Measurements from ENCODE around the gene MRPL1. TPM values are rescaled to one million over a fixed set of nuclear protein-coding genes. Genes with fewer than 3 reads are reported as not detected.

MRPL1 gene
- total and polyA plus RNA-seq, 2 of the 13 experiments (the other 11 are each of a cell fraction or from before 2014, with no cell fraction given), result 23.3 to 61.5 TPM

- TF ChIP-seq PHF8 (CRISPR knock-in tag; IDR thresholded peaks at IDR 0.05), result peak; percentile 79
- TF ChIP-seq RFXAP (CRISPR knock-in tag; IDR thresholded peaks at IDR 0.05; ENCODE audit: borderline replicate concordance), result 0 out of 2 replicates have a peak, but pooled peaks have one; percentile 52
- peak; percentile 86 for TF ChIP-seq TOPORS (CRISPR knock-in tag; IDR thresholded peaks at IDR 0.05)
- 0 out of 2 replicates have a peak, but pooled peaks have one; percentile 45 for TF ChIP-seq BCL3 (CRISPR knock-in tag; IDR thresholded peaks at IDR 0.05)
- peak; percentile 85 for TF ChIP-seq DRAP1 (CRISPR knock-in tag; IDR thresholded peaks at IDR 0.05)
- peak; percentile 57; the same call in 1 of the 2 replicates for TF ChIP-seq KDM5B (CRISPR knock-in tag; IDR thresholded peaks at IDR 0.05; ENCODE audit: borderline replicate concordance)
- TF ChIP-seq FOXK1 (CRISPR knock-in tag; IDR thresholded peaks at IDR 0.05; ENCODE audit: borderline replicate concordance, low read depth), result peak; percentile 86; the same call in 1 of the 2 replicates
- peak; percentile 90; the same call in 1 of the 2 replicates for TF ChIP-seq TOE1 (CRISPR knock-in tag; IDR thresholded peaks at IDR 0.05)
- peak; percentile 89 for TF ChIP-seq ZNF335 (CRISPR knock-in tag; IDR thresholded peaks at IDR 0.05)
- TF ChIP-seq CCAR2 (optimal IDR thresholded peaks at IDR 0.05; ENCODE audit: low read depth, low read length), result peak; percentile 51
- no peak for TF ChIP-seq KDM1A (CRISPR knock-in tag; IDR thresholded peaks at IDR 0.05)
- peak; percentile 96 for TF ChIP-seq XRCC5 (optimal IDR thresholded peaks at IDR 0.05; ENCODE audit: low read length)
- no peak for TF ChIP-seq NR3C1 (CRISPR knock-in tag; IDR thresholded peaks at IDR 0.05)
- TF ChIP-seq ZNF543 (CRISPR knock-in tag; IDR thresholded peaks at IDR 0.05), result peak; percentile 55
- no peak for TF ChIP-seq NCOA5 (CRISPR knock-in tag; IDR thresholded peaks at IDR 0.05)
- peak; percentile 66 for TF ChIP-seq CTCF (CRISPR knock-in tag; IDR thresholded peaks at IDR 0.05)
- TF ChIP-seq HIVEP1 (CRISPR knock-in tag; IDR thresholded peaks at IDR 0.05), result 0 out of 2 replicates have a peak, but pooled peaks have one; percentile 67
- no peak for TF ChIP-seq ATRX (CRISPR knock-in tag; IDR thresholded peaks at IDR 0.05; ENCODE audit: borderline replicate concordance)
- TF ChIP-seq ZNF629 (CRISPR knock-in tag; conservative IDR thresholded peaks at IDR 0.05), result peak; percentile 32; the same call in 1 of the 2 replicates
- TF ChIP-seq ZNF362 (CRISPR knock-in tag; IDR thresholded peaks at IDR 0.05; ENCODE audit: borderline replicate concordance), result peak; percentile 42; the same call in 1 of the 2 replicates
- TF ChIP-seq ZNF761 (CRISPR knock-in tag; conservative IDR thresholded peaks at IDR 0.05), result 0 out of 2 replicates have a peak, but pooled peaks have one; percentile 61
- peak; percentile 6; the same call in 1 of the 2 replicates for TF ChIP-seq SRF (IDR thresholded peaks at IDR 0.05; ENCODE audit: low read depth, low read length)
- TF ChIP-seq AHR (CRISPR knock-in tag; IDR thresholded peaks at IDR 0.05), result no peak
- peak; percentile 80; the same call in 1 of the 2 replicates for TF ChIP-seq TGIF2 (CRISPR knock-in tag; IDR thresholded peaks at IDR 0.05)
- peak; percentile 88 for TF ChIP-seq MXD3 (CRISPR knock-in tag; IDR thresholded peaks at IDR 0.05)
Observed at GRCh38 chr4:77862478-77863216, at the start of gene MRPL1 (continued).
